ENCODE results near the gene PTPRT. TPM values are rescaled to one million over a fixed set of nuclear protein-coding genes. Genes with fewer than 3 reads are reported as not detected.

PTPRT gene
- total and polyA plus RNA-seq, 10 of the 15 experiments (the other 5 are each of a cell fraction or from before 2014, with no cell fraction given) = not detected

- no TSS peak for BruUV-seq (replicated peaks)
- FAIRE-seq (no peak), ATAC-seq (no peak), DNase-seq (ENCODE audit: low read depth, low spot score) (no peak)
- no peak overlapping the region for H3K9ac ChIP-seq (ENCODE audit: control insufficient read depth, insufficient read depth, low read length)
- in situ Hi-C loops (cut with MboI) = no loop called here
- CTCF ChIA-PET = no interaction called here
- H3K9me3 ChIP-seq (replicated peaks; ENCODE audit: control insufficient read depth, insufficient read depth, low read length) = no peaks in the 10 kb centered on the region
- no peak overlapping the region for H3K4me3 ChIP-seq
- H4K20me1 ChIP-seq (ENCODE audit: control insufficient read depth, insufficient read depth) = no peaks in the 10 kb centered on the region
- RAD21 ChIA-PET (ENCODE audit: unreplicated experiment) = no interaction called here
- no peak for TF ChIP-seq PAX5 (IDR thresholded peaks at IDR 0.05; ENCODE audit: borderline replicate concordance, low read depth, low read length)
- no peak overlapping the region for H3K27ac ChIP-seq (ENCODE audit: control insufficient read depth, insufficient read depth)
- no peaks in the 10 kb centered on the region for H3K4me1 ChIP-seq (ENCODE audit: control insufficient read depth, insufficient read depth, low read length)
- H3K4me2 ChIP-seq (ENCODE audit: control insufficient read depth, insufficient read depth) = no peak overlapping the region
- POLR2A ChIA-PET = no interaction called here
- intact Hi-C loops (cut with micrococcal nuclease; ENCODE audit: unreplicated experiment) = no loop called here
- H3K36me3 ChIP-seq (ENCODE audit: control insufficient read depth in 2 of 2, insufficient read depth in 2 of 2, low read length in 1 of 2) = no peaks in the 10 kb centered on the region
- no peak overlapping the region for H2AFZ ChIP-seq (ENCODE audit: control insufficient read depth, low read depth, low read length)
- H3K79me2 ChIP-seq (ENCODE audit: control insufficient read depth, insufficient read depth, low read length) = no peaks in the 10 kb centered on the region
- H3K27me3 ChIP-seq (replicated peaks in 1 of 2; ENCODE audit: control insufficient read depth in 2 of 2, insufficient read depth in 2 of 2, low read length in 1 of 2) = no peaks in the 10 kb centered on the region
- WGBS (ENCODE audit: insufficient coverage, insufficient replicate concordance, low lambda C conversion rate, missing lambda C conversion rate) = 28% methylated on average over 3 of the region's 3 CpGs
- SMC1A ChIA-PET (ENCODE audit: uncharacterized antibody, unreplicated experiment) = no interaction called here
Observed at GRCh38 chr20:42295592-42295991, 894.1 kb downstream of the PTPRT start.

GRCh38 chr20:42294976-42295375 is 894.7 kb downstream of the PTPRT start:
- Histone ChIP-seq H3K9ac (ENCODE audit: control insufficient read depth, insufficient read depth, low read length) (no peak overlapping the region), H3K79me2 (ENCODE audit: control insufficient read depth, insufficient read depth, low read length) (no peaks in the 10 kb centered on the region), H3K27ac (ENCODE audit: control insufficient read depth, insufficient read depth) (no peak overlapping the region), H2AFZ (ENCODE audit: control insufficient read depth, low read depth, low read length) (no peak overlapping the region), H3K27me3 (replicated peaks in 1 of 2; ENCODE audit: control insufficient read depth in 2 of 2, insufficient read depth in 2 of 2, low read length in 1 of 2) (no peaks in the 10 kb centered on the region), H3K4me2 (ENCODE audit: control insufficient read depth, insufficient read depth) (no peak overlapping the region), H3K36me3 (ENCODE audit: control insufficient read depth in 2 of 2, insufficient read depth in 2 of 2, low read length in 1 of 2) (no peaks in the 10 kb centered on the region), H3K4me1 (ENCODE audit: control insufficient read depth, insufficient read depth, low read length) (no peaks in the 10 kb centered on the region), H3K4me3 (no peak overlapping the region), H4K20me1 (ENCODE audit: control insufficient read depth, insufficient read depth) (no peaks in the 10 kb centered on the region), H3K9me3 (replicated peaks; ENCODE audit: control insufficient read depth, insufficient read depth, low read length) (no peaks in the 10 kb centered on the region)
- POLR2A ChIA-PET = no interaction called here
- DNase-seq (ENCODE audit: low read depth, low spot score) (no peak), FAIRE-seq (no peak), ATAC-seq (no peak)
- TF ChIP-seq PBX3 (IDR thresholded peaks at IDR 0.05; ENCODE audit: insufficient replicate concordance, low read depth, low read length) = no peak
- TF ChIP-seq CEBPB (IDR thresholded peaks at IDR 0.05; ENCODE audit: borderline replicate concordance in 1 of 2, low read depth in 2 of 2, low read length in 2 of 2) = no peak
- TF ChIP-seq SUPT20H (IDR thresholded peaks at IDR 0.05; ENCODE audit: borderline replicate concordance, control insufficient read depth, low read depth, low read length) = no peak
- no peak for TF ChIP-seq FOXK2 (IDR thresholded peaks at IDR 0.05)
- no peak for TF ChIP-seq MXI1 (IDR thresholded peaks at IDR 0.05; ENCODE audit: low read depth, low read length)
- no peak for TF ChIP-seq NFXL1 (IDR thresholded peaks at IDR 0.05; ENCODE audit: borderline replicate concordance)
- TF ChIP-seq FOXM1 (IDR thresholded peaks at IDR 0.05; ENCODE audit: low read depth, low read length) = no peak
- TF ChIP-seq TARDBP (IDR thresholded peaks at IDR 0.05; ENCODE audit: borderline replicate concordance) = no peak
- no peak for TF ChIP-seq USF1 (IDR thresholded peaks at IDR 0.05; ENCODE audit: borderline replicate concordance, extremely low read length, insufficient read depth, low read depth, low read length)
- TF ChIP-seq BCL11A (IDR thresholded peaks at IDR 0.05; ENCODE audit: low read depth, low read length) = no peak
- BruUV-seq (replicated peaks) = no TSS peak
- in situ Hi-C loops (cut with MboI) (no loop called here), intact Hi-C loops (cut with micrococcal nuclease; ENCODE audit: unreplicated experiment) (no loop called here)
- CTCF ChIA-PET = no interaction called here
- SMC1A ChIA-PET (ENCODE audit: uncharacterized antibody, unreplicated experiment) = no interaction called here
- RAD21 ChIA-PET (ENCODE audit: unreplicated experiment) = no interaction called here
